GM21515 (cell line): ENCODE measurements around the gene DNAJB14.
A peak's percentile ranks its signal among the peaks of the same experiment; 100 is the strongest.

ENCODE experiments used
- ATAC-seq: cut with Tn5 transposase; IDR thresholded peaks from one replicate; pipeline ENCODE4 v1.9.1; 2021; ENCODE audit not compliant: unreplicated experiment

Gene DNAJB14

DNA sequence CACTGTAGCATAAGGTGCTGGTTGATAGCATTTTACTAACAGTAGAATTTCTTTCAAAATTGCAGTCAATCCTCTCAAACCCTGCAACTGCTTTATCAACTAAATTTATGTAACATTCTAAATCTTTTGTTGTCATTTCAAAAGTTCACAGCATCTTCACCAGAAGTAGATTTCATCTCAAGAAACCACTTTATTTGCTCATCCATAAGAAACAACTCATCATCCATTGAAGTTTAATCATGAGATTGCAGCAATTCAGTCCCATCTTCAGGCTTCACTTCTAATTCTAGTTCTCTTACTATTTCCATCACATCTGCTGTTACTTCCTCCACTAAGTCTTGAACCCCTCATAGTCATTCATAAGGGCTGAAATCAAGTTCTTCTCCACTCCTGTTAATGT, 73.8 kb downstream of the DNAJB14 start:
- no peak for ATAC-seq

DNA sequence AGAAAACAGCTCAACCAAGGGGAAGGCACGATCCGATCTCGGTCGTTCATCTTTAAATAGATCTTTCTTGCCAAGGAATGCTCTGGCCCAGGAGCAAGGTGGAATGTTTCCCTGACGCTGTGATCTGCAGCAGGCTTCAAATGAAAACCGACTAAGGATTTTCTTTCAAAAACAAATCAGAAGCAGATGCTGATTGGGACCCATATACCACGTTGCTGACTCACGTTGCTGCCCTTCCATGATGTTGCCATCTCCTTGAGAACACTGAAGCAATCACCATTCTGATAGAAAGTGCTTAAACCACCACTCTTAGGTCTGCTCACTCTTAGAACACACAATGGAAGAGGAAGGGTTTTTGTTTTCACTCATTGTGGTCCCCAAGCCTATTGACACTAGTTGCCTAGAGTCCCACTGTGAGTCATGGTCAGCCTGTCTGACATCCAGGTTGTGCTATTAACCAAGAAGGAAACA, 78.3 kb downstream of the DNAJB14 start:
- ATAC-seq = no peak

GRCh38 chr4:99863804-99864203, 82.6 kb downstream of the DNAJB14 start:
- no peak for ATAC-seq

DNA sequence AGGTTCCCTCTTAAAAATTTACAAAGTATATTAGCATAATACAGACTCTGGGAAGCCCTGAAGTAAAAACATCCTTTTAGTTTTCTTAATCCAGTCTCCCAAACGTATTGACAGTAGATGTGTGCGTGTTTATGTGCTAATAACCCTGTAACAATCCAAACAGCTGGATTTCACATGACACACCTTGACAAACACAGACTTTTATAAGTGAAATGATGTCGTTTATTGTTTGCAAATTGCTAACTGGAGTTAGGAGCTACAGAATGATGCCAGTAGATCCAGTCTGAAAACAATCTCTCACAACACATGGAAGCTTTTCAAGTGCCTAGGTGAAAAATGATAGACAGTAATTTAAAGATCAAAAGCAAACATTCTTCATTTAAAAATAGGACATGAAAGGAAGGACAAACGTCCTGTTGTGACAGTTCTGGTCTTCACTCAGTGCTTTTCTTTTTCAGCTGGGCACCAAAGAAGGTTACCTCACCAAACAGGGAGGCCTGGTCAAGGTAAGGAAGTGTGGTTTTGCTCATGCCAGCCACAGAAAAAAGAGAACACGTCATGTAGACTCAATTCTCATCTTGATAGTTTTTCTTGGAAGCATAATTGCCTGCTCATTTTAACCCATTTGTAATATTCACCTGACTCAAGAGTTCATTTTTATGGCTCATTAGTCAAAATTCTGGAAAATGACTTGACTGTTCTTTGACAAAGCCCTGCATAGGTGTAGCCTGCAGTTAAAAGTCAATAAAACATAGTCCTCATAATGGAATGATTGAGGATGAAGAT, 85.1 kb downstream of the DNAJB14 start:
- no peak for ATAC-seq

DNA sequence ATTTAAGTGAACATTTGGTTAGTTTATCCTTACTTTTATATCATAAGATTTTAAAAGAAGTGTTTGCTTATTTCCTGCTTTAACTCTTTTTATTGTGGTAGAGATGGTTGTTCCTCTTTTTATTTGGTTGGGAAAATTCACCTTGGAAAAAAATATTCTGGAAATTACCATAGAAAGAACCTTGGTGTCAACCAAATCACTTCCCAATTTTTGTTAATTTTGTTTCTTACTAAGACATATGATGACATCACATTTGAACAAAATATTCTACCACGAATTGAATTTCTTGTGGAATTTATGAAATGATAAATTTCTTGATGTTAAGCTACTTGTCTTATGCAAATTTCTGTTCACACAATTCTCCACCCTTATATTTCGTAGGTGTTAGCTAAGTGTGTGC, 85.9 kb downstream of the DNAJB14 start:
- ATAC-seq = no peak

DNA sequence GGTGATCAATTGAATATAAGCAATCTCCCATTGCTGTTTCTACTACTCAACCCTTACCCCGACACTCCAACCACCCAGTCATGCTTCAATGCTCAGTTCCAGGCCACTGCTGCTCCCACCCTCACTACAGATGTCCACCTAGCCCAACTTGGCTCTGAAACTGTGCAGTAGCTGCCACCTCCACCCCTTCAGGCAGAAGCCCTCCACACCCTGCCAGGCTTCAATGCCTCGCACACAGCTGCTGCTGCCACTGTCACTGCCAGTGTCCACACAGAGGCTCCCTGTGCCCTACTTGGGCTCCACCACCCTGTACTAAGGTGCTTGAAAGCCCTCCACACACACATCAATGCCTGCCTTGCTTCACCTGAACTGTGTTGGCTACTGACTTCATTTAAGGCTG, 86.8 kb downstream of the DNAJB14 start:
- ATAC-seq = no peak

- no peak for ATAC-seq
Observed at GRCh38 chr4:99857307-99857706, 89.1 kb downstream of the DNAJB14 start.

GRCh38 chr4:99856166-99856565, 90.3 kb downstream of the DNAJB14 start:
- ATAC-seq = no peak

DNA sequence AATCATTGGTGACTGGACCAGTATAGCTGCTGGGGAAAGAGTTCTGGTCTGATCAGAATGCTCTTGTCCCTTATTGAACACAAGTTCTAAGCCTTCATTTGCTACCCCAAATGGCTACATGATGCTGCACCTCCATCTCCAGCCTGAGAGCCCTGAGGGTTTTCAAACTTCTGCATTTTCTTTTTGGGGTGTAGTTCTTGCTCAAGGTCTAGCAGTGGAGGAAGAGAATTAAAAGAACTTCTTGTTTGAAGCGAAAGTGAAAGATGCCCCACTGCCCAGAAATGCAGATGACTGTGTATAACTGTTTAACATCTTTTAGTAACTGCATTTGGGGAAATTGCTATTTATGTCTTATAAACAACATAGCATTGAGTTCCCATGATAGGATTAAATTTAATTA, 90.7 kb downstream of the DNAJB14 start:
- ATAC-seq = peak; percentile 52

- ATAC-seq = no peak
Observed at GRCh38 chr4:99853999-99854398, 92.4 kb downstream of the DNAJB14 start.

DNA sequence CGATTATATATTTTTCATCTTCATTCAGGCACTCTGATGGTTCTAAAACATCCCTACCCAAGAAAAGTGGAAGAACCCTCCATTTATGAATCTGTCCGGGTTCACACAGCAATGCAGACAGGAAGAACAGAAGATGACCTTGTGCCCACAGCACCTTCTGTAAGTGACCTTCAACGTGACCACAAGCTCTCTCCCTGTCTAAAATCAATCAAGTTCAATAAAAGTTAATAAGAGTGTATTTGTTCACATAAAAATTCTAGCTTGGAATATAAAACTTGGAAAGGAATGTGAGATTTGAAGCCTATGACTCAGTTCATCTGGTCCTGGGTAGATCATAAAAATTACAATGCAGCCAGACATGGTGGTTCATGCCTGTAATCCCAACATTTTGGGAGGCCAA, 93.2 kb downstream of the DNAJB14 start:
- no peak for ATAC-seq

GRCh38 chr4:99852199-99852749, 94.1 kb downstream of the DNAJB14 start:
- no peak for ATAC-seq

- peak; percentile 44 for ATAC-seq
Observed at GRCh38 chr4:99848591-99849001, 97.8 kb downstream of the DNAJB14 start.

DNA sequence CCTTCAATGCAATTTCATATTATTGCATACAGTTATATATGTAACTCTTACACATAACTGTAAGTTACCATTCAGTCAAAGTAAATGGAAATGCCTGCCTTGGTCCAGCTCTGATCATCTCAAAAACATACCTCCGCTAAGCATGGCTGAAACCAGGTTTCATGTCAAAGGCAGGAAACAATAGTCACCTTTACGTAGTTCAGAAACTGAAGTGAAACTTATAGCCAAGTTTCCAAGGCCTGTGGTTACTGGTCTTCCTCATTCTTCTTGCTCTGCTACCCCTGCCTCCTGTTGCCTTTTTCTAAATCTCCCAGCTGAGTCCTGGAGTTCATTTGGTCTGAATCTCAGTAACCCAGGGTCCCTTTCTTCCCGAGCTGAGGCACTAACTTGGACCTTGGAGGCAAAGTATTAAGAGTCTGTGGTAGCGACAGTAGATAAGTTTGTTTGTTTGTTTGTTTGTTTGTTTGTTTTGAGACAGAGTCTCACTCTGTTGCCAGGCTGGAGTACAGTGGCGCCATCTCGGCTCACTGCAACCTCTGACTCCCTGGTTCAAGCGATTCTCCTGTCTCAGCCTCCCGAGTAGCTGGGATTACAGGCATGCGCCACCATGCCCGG, 98.9 kb downstream of the DNAJB14 start:
- ATAC-seq = peak; percentile 76

GRCh38 chr4:99846891-99847290, 99.5 kb downstream of the DNAJB14 start:
- ATAC-seq = no peak
